Peyer's patch (tissue), 4 donors: ENCODE results near the gene CDC25B.

Experiments
- CTCF ChIP-seq, 6 experiments: fragments of 450-650 bp in 4 of 6; fragments of 200-600 bp in 2 of 6; sonication (generic) in 1 of 6; IDR thresholded peaks; one replicate each; pipeline ENCODE4 v1.5.1; 2017 to 2019; ENCODE audit warnings: antibody characterized with exemption in 6 of 6, mild to moderate bottlenecking in 3 of 6, moderate library complexity in 1 of 6
- POLR2A ChIP-seq, 2 donors: fragments of 450-650 bp; IDR thresholded peaks; one replicate each; pipeline ENCODE4 v1.5.1; 2017; ENCODE audit warnings: antibody characterized with exemption in 2 of 2, mild to moderate bottlenecking in 2 of 2, moderate library complexity in 2 of 2

DNA sequence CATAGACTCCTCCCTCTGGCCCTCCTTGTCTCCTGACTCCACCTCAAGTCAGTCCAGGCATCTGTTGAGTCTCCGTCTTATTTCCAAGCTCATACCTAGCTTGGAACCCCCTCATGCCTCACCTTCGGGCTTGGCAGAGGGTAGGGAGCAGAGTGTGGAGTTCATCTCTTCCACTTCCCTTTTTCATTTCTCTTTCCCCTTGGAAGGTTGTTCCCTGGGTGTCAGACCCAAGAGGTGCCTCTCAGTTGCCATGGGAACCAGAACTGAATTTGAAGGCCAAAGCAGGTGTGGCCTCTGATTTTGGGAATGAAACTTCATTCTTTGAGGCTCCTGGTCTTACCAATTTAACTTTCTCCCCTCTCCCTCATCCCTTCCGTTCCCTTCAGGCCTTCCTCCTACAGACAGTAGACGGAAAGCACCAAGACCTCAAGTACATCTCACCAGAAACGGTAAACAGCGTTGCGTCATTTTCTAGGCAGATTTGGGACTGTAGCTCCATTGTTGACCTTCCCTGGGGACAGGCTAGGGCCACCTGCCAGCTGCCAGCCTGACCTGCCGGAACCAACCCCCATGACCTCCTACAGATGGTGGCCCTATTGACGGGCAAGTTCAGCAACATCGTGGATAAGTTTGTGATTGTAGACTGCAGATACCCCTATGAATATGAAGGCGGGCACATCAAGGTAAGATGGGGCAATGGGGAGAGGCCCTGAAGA lies 6.6 kb downstream of the CDC25B start:
- no peak for TF ChIP-seq POLR2A (IDR thresholded peaks at IDR 0.05)
- TF ChIP-seq CTCF (IDR thresholded peaks at IDR 0.05), result no peak
